ENCODE results near the gene OAS3. TPM values are rescaled to one million over a fixed set of nuclear protein-coding genes. Genes with fewer than 3 reads are reported as not detected.
"Not testable (repeated sequence)": the region's sequence is repeated elsewhere in the genome, so short reads cannot be mapped to it uniquely, and the experiment has no call there.

Gene OAS3
- total and polyA plus RNA-seq, 2 donors (not counting 1 experiment from before 2014, with no cell fraction given) = 16.5 to 24.9 TPM

DNA sequence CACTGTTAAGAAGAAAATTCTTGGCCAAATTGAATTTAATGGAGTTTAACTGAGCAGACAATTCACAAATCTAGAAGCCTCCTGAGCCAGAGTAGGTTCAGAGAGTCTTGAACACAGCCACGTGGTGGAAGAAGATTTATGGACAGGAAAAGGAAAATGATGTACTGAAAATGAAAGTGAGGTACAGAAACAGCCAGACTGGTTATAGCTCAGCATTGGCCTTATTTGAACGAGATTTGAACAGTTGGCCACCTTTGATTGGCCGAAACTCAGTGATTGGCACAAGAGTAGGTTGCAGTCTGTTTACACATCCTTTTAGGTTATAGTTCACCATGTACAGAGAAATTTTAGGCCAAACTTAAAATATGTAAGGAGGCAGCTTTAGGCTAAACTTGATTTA, 50.0 kb downstream of the OAS3 start:
- WGBS (ENCODE audit: insufficient coverage) = 0% methylated on average over 1 of the region's 3 CpGs
- Histone ChIP-seq H3K36me3 (replicated peaks in 1 of 2; ENCODE audit: control extremely low read depth in 1 of 2, control insufficient read depth in 1 of 2, extremely low read depth in 1 of 2, insufficient read depth in 2 of 2, low read length in 1 of 2) (peaks cover 0 to 67% of the 10 kb centered on the region in 2 experiments), H3K27ac (ENCODE audit: low read length in 2 of 2) (peak overlapping the region; percentile 36 to 59), H3K4me3 (ENCODE audit: control extremely low read depth in 1 of 5, extremely low read depth in 1 of 5, insufficient read depth in 1 of 5, low read depth in 2 of 5, low read length in 4 of 5) (no peak overlapping the region), H3K27me3 (replicated peaks in 1 of 4; ENCODE audit: control extremely low read depth in 1 of 4, control insufficient read depth in 3 of 4, insufficient read depth in 4 of 4, low read length in 3 of 4) (no peaks in the 10 kb centered on the region), H4K20me1 (ENCODE audit: control insufficient read depth, insufficient read depth, low read length, poor library complexity, severe bottlenecking) (peaks cover 20% of the 10 kb centered on the region), H3K4me2 (replicated peaks; ENCODE audit: low read depth, low read length, poor library complexity, severe bottlenecking) (peak overlapping the region; percentile 16), H3K9ac (ENCODE audit: low read length) (peak overlapping the region; percentile 2), H2AFZ (ENCODE audit: insufficient read depth, low read depth, low read length, poor library complexity, severe bottlenecking) (no peak overlapping the region), H3K4me1 (ENCODE audit: control insufficient read depth in 2 of 2, insufficient read depth in 2 of 2, low read length in 2 of 2) (peaks cover 10 to 18% of the 10 kb centered on the region in 2 donors), H3K79me2 (ENCODE audit: control insufficient read depth, insufficient read depth, low read length) (peaks cover 55% of the 10 kb centered on the region), H3K9me3 (ENCODE audit: control extremely low read depth in 1 of 3, control insufficient read depth in 2 of 3, insufficient read depth in 1 of 3, low read length in 2 of 3) (peaks cover 1 to 7% (median 3%) of the 10 kb centered on the region in 3 donors)
- DNase-seq (peak; percentile 48), ATAC-seq (ENCODE audit: low read depth) (peak; percentile 39)
- ChIA-PET CTCF (interaction anchor here (0.8 to 6.5 kb wide), 4 partner anchors 10 to 87 kb away, joined by 3 to 54 read pairs (median 6); partner anchors contain the start of gene OAS2), POLR2A (interaction anchor here (1.2 kb wide), 1 partner anchor 9 kb away, joined by 4 read pairs; no protein-coding TSS in a partner anchor)
- Mint-ChIP-seq H3K27me3 (no peaks in the 10 kb centered on the region), H3K9me3 (ENCODE audit: insufficient read depth) (peaks cover 5% of the 10 kb centered on the region), H3K27ac (peak overlapping the region; percentile 83), H3K4me1 (peaks cover 46% of the 10 kb centered on the region), H3K4me3 (no peak overlapping the region)
- intact Hi-C loops (cut with micrococcal nuclease) = no loop called here
- TF ChIP-seq, protein P1, sequence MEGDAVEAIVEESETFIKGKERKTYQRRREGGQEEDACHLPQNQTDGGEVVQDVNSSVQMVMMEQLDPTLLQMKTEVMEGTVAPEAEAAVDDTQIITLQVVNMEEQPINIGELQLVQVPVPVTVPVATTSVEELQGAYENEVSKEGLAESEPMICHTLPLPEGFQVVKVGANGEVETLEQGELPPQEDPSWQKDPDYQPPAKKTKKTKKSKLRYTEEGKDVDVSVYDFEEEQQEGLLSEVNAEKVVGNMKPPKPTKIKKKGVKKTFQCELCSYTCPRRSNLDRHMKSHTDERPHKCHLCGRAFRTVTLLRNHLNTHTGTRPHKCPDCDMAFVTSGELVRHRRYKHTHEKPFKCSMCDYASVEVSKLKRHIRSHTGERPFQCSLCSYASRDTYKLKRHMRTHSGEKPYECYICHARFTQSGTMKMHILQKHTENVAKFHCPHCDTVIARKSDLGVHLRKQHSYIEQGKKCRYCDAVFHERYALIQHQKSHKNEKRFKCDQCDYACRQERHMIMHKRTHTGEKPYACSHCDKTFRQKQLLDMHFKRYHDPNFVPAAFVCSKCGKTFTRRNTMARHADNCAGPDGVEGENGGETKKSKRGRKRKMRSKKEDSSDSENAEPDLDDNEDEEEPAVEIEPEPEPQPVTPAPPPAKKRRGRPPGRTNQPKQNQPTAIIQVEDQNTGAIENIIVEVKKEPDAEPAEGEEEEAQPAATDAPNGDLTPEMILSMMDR (IDR thresholded peaks at IDR 0.05) = no peak
- no peak for TF ChIP-seq EZH2 (IDR thresholded peaks at IDR 0.05; ENCODE audit: borderline replicate concordance, insufficient read depth, low read depth, low read length, poor library complexity, severe bottlenecking)

DNA sequence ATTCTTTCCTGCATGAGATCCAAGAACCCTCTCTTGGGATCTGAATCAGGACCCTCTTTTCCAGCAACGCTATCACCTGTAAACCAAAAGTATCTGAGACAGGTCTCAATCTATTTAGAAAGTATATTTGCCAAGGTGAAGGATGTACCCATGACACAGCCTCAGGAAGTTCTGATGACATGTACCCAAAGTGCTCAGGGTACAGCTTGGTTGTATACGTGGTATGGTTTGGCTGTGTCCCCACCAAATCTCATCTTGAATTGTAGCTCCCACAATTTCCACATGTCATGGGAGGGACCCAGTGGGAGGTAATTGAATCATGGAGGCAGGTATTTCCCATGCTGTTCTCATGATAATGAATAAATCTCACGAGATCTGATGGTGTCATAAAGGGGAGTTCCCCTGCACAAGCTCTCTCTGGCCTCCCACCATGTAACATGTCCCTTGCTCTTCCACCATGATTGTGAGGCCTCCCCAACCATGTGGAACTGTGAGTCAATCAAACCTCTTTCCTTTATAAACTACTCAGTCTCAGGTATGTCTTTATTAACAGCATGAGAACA, 50.6 kb downstream of the OAS3 start:
- not testable (repeated sequence) for ATAC-seq (ENCODE audit: low read depth)

More for the DNA sequence above, 50.6 kb downstream of the OAS3 start:
- peak overlapping the region in 1 of 2 donors; percentile 59 for H3K27ac ChIP-seq (ENCODE audit: low read length in 2 of 2)
- H3K9me3 ChIP-seq (ENCODE audit: control extremely low read depth in 1 of 3, control insufficient read depth in 2 of 3, insufficient read depth in 1 of 3, low read length in 2 of 3); intact Hi-C loops (cut with micrococcal nuclease); H3K9ac ChIP-seq (ENCODE audit: low read length); H2AFZ ChIP-seq (ENCODE audit: insufficient read depth, low read depth, low read length, poor library complexity, severe bottlenecking); H3K9me3 Mint-ChIP-seq (ENCODE audit: insufficient read depth); H3K4me3 ChIP-seq (ENCODE audit: control extremely low read depth in 1 of 5, extremely low read depth in 1 of 5, insufficient read depth in 1 of 5, low read depth in 2 of 5, low read length in 4 of 5); H3K4me3 Mint-ChIP-seq; H3K27me3 ChIP-seq (replicated peaks in 1 of 4; ENCODE audit: control extremely low read depth in 1 of 4, control insufficient read depth in 3 of 4, insufficient read depth in 4 of 4, low read length in 3 of 4); H3K27me3 Mint-ChIP-seq; H3K4me2 ChIP-seq (replicated peaks; ENCODE audit: low read depth, low read length, poor library complexity, severe bottlenecking); DNase-seq: not testable (repeated sequence)
- ChIA-PET POLR2A (interaction anchor here (1.2 kb wide), 1 partner anchor 10 kb away, joined by 4 read pairs; no protein-coding TSS in a partner anchor), CTCF (interaction anchor here (1.0 to 6.5 kb wide), 4 partner anchors 10 to 111 kb away, joined by 3 to 54 read pairs (median 23); partner anchors contain the start of gene OAS2)
- Mint-ChIP-seq H3K4me1 (peaks cover 42% of the 10 kb centered on the region), H3K27ac (peak overlapping the region; percentile 83)
- H3K4me1 ChIP-seq (ENCODE audit: control insufficient read depth in 2 of 2, insufficient read depth in 2 of 2, low read length in 2 of 2) = peaks cover 10 to 18% of the 10 kb centered on the region in 2 donors
- H3K36me3 ChIP-seq (replicated peaks in 1 of 2; ENCODE audit: control extremely low read depth in 1 of 2, control insufficient read depth in 1 of 2, extremely low read depth in 1 of 2, insufficient read depth in 2 of 2, low read length in 1 of 2) = peaks cover 0 to 67% of the 10 kb centered on the region in 2 experiments
- peaks cover 48% of the 10 kb centered on the region for H3K79me2 ChIP-seq (ENCODE audit: control insufficient read depth, insufficient read depth, low read length)
- no CpG with 5 or more reads among the region's 3 CpGs for WGBS (ENCODE audit: insufficient coverage)
- H4K20me1 ChIP-seq (ENCODE audit: control insufficient read depth, insufficient read depth, low read length, poor library complexity, severe bottlenecking) = peaks cover 22% of the 10 kb centered on the region
